KMS-11 (cell line): ENCODE results near the gene CRLF1.

Experiments used
- H2AFZ ChIP-seq: fragments of 200-600 bp; sonication (generic); 2 replicates; pipeline ENCODE4 v1.6.1; 2016; ENCODE audit warnings: antibody characterized with exemption, mixed run types, low read depth
- H3K27ac ChIP-seq: fragments of 200-600 bp; sonication (generic); 2 replicates; pipeline ENCODE4 v1.6.1; 2016; ENCODE audit warnings: mild to moderate bottlenecking, mixed run types
- H3K27me3 ChIP-seq: fragments of 200-600 bp; sonication (generic); 2 replicates; pipeline ENCODE4 v1.6.1; 2017; ENCODE audit warnings: mild to moderate bottlenecking, low read depth, mixed run types, moderate library complexity; ENCODE audit not compliant: insufficient read depth
- H3K36me3 ChIP-seq: fragments of 200-600 bp; sonication (generic); 2 replicates; pipeline ENCODE4 v1.6.1; 2017; ENCODE audit warnings: mild to moderate bottlenecking, mixed run types; ENCODE audit not compliant: insufficient read depth
- H3K4me1 ChIP-seq: fragments of 200-600 bp; sonication (generic); 2 replicates; pipeline ENCODE4 v1.6.1; 2016; ENCODE audit warnings: mild to moderate bottlenecking, low read depth, mixed run types; ENCODE audit not compliant: poor library complexity, severe bottlenecking
- H3K4me2 ChIP-seq: fragments of 200-600 bp; sonication (generic); 2 replicates; pipeline ENCODE4 v1.7.0; 2016; ENCODE audit warnings: mild to moderate bottlenecking, mixed run types
- H3K4me3 ChIP-seq: fragments of 200-600 bp; sonication (generic); IDR thresholded peaks from 2 replicates; pipeline ENCODE4 v1.6.1; 2017; ENCODE audit warnings: low read depth, low read length, mixed read lengths; ENCODE audit not compliant: insufficient read depth
- H3K79me2 ChIP-seq: fragments of 200-600 bp; sonication (generic); 2 replicates; pipeline ENCODE4 v1.6.1; 2016; ENCODE audit warnings: low read depth, mixed run types; ENCODE audit not compliant: insufficient read depth
- H3K9ac ChIP-seq: fragments of 200-600 bp; sonication (generic); 2 replicates; pipeline ENCODE4 v1.6.1; 2016; ENCODE audit warnings: mild to moderate bottlenecking, mixed run types
- H4K20me1 ChIP-seq: fragments of 200-600 bp; sonication (generic); 2 replicates; pipeline ENCODE4 v1.6.1; 2016; ENCODE audit warnings: mild to moderate bottlenecking, mixed run types; ENCODE audit not compliant: insufficient read depth
- TF ChIP-seq, protein P1 (sequence below): fragments of 200-600 bp; sonication (generic); conservative IDR thresholded peaks from 2 replicates; pipeline ENCODE4 v1.6.1; 2017; ENCODE audit warnings: low read depth, mild to moderate bottlenecking, antibody characterized with exemption, low read length, moderate library complexity, mixed read lengths

CRLF1 gene

DNA sequence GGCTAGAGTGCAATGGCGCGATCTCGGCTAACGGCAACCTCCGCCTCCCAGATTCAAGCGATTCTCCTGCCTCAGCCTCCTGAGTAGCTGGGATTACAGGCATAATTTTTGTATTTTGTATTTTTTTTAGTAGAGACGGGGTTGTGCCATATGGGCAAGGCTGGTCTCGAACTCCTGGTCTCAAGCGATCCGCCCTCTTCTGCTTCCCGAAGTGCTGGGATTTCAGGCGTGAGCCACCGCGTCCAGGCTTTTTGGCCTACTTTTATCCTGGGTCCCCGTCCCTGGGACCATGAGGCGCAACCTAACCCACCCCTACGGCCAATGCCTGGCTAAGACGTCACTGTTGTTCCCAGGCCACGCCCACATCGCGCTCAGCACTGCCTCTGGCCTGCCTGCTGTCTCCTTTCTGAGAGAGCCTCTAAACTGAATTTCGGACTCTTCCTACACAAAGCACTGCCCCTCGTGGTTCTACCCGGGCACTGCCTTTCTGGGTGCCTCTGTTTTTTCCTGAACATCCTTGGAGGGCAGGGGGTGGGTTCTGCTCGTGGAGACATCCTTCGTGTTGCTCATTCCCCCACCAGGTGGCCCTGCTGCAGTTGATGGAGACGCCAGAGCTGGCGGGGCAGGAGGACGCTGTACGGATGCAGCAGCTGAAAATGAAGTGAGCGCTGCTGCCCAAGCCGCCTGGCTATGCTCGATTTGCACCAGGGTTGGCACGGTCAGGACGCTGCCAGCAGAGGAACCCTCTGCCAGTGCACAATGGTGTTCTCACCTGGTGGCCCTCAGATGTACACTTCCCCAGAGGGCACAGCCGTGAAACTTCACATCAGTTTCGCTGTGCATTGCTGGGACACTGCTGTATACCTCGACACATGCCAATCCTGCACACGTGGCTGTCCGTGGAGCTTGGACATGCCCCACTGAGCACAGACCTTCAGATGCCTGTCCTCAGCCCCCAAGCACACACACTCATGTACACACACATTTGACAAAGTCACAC lies 16.0 kb downstream of the CRLF1 start:
- Histone ChIP-seq H4K20me1 (no peaks in the 10 kb centered on the region), H3K36me3 (no peaks in the 10 kb centered on the region), H3K4me2 (peak overlapping the region; percentile 99; the same call in 1 of the 2 replicates)

DNA sequence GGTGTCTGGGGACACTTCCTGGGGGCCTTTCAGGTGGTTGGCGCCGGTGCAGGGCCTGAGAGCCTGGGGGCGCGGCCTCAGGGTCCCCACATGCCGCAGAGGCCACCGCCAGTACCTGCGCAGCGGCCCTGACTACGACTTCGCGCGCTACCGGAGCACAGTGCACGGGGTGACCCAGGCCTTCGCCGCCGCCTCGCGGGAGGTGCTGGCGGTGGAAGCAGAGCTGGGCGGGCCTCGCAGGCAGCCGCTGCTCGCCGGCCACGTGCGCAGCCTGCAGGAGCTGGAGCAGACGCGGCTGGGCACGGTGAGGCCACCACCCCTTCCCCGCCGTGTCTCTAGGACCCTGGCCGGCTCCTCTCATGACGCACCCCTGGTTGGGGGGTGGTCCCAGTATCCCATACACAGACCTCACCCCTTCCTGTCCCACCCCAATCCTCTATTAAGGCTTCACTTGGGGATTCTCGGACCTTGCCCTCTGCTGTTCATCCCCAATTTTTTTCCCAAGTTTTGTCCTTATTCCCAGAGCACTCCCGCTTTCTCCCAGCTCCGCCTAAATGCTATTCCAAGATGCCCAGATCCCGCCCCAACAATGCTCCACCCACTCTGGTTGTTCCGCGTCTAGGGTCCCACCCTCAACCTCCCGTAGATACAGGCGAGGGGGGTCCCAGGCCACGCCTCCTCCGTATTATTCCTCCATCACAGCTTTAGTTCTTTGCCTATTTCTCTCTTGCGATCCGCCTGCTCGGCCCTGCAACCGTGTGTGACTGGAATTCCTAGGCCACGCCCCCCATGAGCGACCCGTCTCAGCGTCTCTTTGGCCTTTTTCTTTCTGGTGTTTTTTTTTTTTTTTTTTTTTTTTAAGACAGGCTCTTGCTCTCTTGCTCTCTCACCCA lies 17.0 kb downstream of the CRLF1 start:
- Histone ChIP-seq H3K79me2 (peaks cover 10% of the 10 kb centered on the region), H3K4me1 (peaks cover 17% of the 10 kb centered on the region), H3K27ac (peak overlapping the region; percentile 94), H2AFZ (peak overlapping the region; percentile 79; the same call in 1 of the 2 replicates), H4K20me1 (no peaks in the 10 kb centered on the region), H3K9ac (peak overlapping the region; percentile 89), H3K4me2 (peak overlapping the region; percentile 99), H3K4me3 (no peak overlapping the region), H3K27me3 (no peaks in the 10 kb centered on the region), H3K36me3 (no peaks in the 10 kb centered on the region)
- TF ChIP-seq, protein P1, sequence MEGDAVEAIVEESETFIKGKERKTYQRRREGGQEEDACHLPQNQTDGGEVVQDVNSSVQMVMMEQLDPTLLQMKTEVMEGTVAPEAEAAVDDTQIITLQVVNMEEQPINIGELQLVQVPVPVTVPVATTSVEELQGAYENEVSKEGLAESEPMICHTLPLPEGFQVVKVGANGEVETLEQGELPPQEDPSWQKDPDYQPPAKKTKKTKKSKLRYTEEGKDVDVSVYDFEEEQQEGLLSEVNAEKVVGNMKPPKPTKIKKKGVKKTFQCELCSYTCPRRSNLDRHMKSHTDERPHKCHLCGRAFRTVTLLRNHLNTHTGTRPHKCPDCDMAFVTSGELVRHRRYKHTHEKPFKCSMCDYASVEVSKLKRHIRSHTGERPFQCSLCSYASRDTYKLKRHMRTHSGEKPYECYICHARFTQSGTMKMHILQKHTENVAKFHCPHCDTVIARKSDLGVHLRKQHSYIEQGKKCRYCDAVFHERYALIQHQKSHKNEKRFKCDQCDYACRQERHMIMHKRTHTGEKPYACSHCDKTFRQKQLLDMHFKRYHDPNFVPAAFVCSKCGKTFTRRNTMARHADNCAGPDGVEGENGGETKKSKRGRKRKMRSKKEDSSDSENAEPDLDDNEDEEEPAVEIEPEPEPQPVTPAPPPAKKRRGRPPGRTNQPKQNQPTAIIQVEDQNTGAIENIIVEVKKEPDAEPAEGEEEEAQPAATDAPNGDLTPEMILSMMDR, result no peak

More for the DNA sequence above, 16.0 kb downstream of the CRLF1 start:
- no peak overlapping the region; the same call in 1 of the 2 replicates for H3K27ac ChIP-seq
- no peak overlapping the region for H3K9ac ChIP-seq
- no peak overlapping the region for H2AFZ ChIP-seq
- peaks cover 20% of the 10 kb centered on the region for H3K4me1 ChIP-seq
- H3K27me3 ChIP-seq, result peaks cover 3% of the 10 kb centered on the region; the same call in 1 of the 2 replicates
- TF ChIP-seq, protein P1, result no peak
- H3K79me2 ChIP-seq, result peaks cover 10% of the 10 kb centered on the region
- H3K4me3 ChIP-seq, result no peak overlapping the region

DNA sequence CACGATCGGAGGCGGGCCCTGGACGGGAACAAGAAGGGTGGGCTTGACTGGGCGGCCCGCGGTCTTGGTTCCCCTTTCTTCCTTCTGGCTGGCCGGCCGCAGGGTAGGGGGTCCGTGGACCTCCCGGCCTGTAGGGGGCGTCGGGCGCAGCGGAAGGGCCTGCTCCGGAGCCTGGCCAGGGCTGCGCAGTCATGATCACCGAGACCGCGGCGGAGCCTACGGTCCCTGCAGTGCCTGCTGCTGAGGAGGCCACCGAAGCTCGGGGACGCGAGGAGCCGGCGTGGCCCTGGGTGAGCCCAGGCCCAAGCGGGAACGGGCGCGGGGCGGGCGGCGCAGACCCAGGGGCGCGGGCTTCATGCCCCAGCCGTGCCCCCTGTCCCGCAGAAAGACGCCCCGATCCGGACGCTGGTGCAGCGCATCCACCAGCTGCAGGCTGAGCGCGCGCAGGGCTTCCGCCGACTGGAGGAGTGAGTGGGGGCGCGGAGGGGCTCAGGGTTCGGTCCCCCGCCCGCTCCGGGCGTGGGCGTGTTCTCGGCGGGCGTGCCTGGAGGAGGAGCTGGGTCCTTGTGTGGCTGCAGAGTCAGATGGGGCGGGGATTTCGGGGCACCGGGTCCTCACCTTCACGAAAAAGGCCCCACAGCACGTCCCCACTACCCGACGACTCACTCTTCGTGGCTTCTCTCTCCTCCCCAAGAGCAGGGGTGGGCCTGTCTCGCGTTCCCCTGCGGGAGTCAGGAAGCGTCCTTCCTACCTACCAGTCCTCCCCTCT lies 17.8 kb downstream of the CRLF1 start, which contains the start of gene REX1BD:
Gene REX1BD, plus strand, starts transcription at position 188 of the 769 bp plus-strand sequence. Its CDS starts 4 bp downstream, at position 192.
- peaks cover 10% of the 10 kb centered on the region for H3K79me2 ChIP-seq
- peak within 1 kb of the TSS; percentile 99 for H3K4me2 ChIP-seq
- peak within 1 kb of the TSS; percentile 94 for H3K27ac ChIP-seq
- peaks cover 14% of the 10 kb centered on the region for H3K4me1 ChIP-seq
- no peak within 1 kb of the TSS for H3K4me3 ChIP-seq
- H3K9ac ChIP-seq, result peak within 1 kb of the TSS; percentile 89
- H3K36me3 ChIP-seq, result no peaks in the 10 kb centered on the region
- H4K20me1 ChIP-seq, result no peaks in the 10 kb centered on the region
- TF ChIP-seq, protein P1, result peak; percentile 82
- peak within 1 kb of the TSS; percentile 79 for H2AFZ ChIP-seq
- H3K27me3 ChIP-seq, result no peaks in the 10 kb centered on the region
